HUDEP-2 (cell line): ENCODE data around the gene SSBP2.
"Not testable (repeated sequence)": the region's sequence is repeated elsewhere in the genome, so short reads cannot be mapped to it uniquely, and the experiment has no call there.

Experiments
- DNase-seq, 76 experiments: peaks; one replicate each; lab custom pipeline; 2025; ENCODE audit not compliant: unreplicated experiment in 76 of 76; lab: John Stamatoyannopoulos, UW

SSBP2 gene

DNA sequence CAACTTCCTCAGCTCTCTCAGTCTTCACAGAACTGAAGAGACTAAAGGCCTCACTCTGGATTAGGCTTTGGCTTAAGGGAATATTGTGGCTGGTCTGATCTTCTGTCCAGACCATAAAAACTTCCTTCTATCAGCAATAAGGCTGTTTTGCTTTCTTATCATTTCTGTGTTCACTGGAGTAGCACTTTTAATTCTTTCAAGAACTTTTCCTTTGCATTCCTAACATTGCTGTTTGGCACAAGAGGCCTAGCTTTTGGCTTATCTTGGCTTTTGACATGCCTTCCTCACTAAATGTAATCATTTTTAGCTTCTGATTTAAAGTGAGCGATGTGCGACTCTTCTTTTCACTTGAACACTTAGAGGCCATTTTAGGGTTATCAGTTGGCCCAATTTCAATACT, 268.3 kb downstream of the SSBP2 start:
- no peak for DNase-seq

DNA sequence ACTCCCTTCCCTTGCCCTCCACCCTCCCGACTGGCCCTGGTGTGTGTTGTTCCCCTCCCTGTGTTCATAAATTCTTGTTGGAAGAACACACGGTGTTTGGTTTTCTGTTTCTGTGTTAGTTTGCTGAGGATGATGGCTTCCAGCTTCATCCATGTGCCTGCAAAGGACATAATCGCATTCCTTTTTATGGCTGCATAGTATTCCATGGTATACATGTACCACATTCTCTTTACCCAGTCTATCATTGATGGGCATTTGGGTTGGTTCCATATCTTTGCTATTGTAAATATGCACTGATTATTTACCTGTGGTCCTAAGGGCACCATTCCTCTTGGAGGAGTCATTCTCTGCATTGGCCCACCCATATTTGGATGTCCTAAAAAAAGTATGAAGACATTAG, 277.5 kb downstream of the SSBP2 start:
- not testable (repeated sequence) for DNase-seq

DNA sequence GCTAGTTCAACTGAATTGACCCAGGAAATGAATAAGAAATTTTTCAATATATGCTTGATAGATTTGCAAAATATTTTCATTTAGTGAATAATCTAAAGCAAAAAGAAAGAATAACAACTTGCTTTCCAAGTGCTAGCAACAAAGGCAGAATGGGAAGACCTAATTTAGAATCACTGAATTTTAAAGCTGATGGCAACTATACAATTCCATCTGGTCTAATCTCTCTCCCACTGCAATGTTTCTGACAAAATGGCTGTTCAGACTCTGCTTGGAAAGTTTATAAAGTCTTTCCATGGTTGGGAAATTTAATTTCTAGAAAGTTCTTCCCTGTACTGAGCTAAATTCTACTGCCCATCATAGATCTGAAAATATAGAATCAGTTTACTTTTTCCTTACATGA, 281.2 kb downstream of the SSBP2 start:
- no peak for DNase-seq

DNA sequence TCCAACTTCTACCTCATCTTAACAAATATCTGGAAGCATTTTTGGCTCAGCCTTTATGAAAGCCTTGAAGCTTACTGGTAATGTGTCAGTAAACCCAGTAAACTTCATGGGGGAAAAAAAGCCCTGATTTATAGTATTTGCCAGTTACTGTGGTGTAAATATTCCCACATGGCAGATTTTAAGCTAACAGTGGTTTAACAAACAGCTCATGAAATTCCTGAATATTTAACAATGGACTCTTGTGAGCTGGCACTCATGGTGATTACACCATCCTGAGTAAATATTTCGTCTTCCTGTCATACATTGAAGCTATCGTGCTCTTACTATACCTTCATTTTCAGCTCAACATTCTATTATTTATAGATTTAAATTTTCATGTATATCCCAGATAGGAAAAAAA, 300.0 kb downstream of the SSBP2 start:
- DNase-seq = no peak

DNA sequence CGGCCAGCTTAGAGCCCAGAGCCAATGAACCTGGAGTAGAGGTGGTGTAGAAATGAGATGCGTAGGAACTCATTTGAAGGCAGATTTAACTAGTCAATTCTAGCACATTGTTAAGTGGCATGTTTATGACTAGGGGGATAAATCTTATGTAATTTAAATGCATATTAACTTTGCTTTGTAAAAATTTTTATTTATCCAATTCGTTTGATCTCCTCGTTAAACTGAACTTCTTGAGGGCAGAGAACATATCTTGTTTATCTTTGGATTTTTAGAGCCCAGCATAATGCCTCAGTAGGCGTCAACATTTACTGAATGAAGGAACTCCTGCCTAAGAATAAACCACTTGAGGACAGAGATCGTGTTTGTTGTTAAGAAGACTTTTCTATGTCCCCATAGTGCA, 315.9 kb downstream of the SSBP2 start:
- no peak for DNase-seq

DNA sequence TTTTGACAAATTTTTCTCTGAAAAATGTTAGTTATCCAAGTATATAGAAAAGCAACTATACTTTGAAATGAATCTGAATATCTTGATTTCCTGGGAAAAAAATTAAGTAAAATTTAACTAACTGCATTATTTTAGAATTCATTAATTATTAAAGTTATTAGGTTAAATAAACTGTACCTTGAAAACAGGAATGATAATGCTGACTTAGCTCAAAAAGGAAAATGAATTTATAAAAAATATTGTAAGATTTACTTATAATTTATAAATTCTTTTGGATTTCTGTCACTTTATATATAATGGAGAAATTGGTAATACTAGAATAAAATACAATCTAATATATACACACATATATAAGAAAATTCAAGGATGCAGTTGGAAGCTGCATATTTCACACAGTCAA, 320.9 kb downstream of the SSBP2 start:
- DNase-seq = no peak

DNA sequence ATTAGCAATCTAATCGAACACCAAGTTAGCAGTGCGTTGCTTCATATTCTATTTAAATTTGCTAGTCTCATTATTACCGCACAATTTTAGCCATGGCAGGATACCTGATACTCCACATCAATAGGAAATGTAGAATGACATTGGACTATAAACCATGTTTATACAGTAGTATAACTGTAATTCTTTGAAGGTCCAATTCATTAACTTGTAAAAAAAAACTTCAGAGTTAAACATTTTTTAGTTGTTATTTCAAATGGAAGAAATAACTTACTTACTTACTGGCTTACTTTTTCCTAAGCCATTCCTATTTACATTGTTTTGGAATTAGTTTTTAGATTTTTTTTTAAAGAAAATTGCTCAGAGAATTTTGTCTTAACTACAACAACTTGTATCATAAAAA, 321.5 kb downstream of the SSBP2 start:
- DNase-seq = no peak

DNA sequence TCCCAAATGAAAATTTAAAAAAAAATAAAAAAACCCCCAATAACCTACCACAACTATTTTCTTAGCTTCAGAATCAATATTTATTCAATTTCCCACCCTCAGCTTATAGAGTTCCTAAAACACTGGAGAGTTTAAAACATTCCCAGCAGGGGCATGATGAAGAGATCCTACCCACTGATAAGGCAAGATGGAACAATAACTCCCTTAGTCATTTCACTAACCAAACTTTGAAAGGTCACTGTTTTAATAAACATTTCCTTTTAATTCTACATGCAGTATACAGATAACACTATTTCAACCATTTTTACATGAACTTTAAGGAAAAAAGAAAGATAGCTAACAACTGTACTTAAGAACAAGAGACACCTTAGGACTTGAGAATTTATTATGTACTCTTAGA, 322.0 kb downstream of the SSBP2 start:
- no peak for DNase-seq

DNA sequence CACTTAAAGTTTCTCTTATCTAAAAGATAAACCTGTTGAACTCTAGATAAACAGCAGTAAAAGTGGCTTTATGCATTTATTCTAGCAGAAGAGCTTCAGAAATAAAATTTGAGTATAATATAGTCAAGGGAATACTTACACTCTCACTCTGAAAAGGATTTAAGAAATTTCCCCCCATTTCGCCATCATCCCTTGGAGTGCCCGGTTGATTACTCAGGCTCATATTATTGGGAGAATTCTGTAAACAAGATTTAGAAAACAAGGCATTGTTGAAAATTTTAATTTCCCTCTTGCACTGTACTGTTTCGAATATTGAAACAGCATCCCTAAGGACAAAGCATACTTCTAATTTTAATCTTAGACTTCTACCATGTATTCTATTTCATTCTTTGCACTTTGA, 322.5 kb downstream of the SSBP2 start:
- no peak for DNase-seq

DNA sequence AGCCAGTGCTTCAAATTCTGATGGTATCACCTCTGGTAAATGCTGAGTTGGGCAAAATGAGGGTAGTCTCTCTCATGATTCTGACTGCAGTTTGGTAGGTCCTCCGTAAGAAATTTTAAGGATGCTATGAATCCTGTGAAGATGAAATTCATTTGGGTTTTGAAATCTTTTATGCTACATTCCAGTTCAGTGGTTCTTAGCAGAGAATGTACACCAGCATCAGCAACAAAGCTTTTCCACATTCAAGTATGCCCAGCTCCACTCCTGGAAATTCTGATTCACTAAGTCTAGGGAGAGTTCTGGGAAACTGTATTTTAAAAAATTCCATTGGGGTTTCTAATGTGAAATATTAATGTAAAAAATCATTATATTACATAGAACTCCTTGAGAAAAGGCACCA, 323.3 kb downstream of the SSBP2 start:
- no peak for DNase-seq

DNA sequence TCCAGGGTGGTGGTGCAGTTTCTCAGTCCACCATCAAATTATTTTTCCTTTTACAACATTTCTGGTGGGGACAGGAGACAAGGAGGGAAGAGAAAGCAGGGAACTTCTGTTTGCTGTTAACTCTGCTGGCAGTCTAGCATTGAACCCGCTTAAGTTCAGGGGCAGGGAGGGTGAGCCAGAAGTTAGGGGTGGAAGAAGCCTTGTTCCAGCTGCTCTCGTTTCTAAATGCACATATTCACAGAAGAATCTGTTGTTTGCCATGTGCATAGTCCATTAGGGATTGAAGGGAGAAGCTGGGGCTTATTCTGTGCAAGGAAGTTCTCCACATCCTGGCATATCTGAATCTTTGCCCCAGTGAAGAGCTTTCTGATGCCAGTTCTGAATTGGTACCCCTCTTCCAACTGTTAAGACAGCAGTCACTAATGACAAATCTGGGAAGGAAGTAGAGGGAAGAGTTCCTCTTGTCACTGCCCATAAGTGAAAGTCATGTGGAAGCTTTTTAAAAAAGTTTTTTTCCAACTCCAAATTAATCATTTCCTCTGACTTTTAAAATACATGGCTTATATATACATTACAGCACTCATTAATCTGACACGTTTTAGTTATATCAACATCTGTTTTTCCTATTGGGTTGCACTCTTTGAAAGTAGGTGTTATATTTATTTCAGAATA, 324.4 kb downstream of the SSBP2 start:
- DNase-seq = no peak

DNA sequence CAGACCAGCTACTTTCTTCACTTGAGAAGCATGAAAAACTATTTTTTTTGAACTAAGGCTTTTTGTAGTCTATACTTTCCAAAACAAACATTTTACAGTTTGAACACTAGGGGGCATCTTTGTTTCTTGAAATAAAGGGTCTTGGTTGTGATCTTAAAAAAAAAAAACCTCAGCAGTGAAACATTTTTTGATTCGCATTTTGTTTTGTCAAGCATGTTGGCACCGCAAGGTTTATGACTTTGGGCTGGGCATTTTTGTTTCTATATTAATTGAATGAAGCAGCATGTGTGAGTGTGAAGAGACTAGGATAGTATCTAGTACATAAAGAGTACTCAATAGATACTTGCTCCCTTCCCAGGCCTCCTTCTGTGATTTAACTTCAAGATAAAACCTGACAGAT, 325.3 kb downstream of the SSBP2 start:
- peak in 18 of 76 experiments; percentile 1 to 40 (median 7) for DNase-seq

DNA sequence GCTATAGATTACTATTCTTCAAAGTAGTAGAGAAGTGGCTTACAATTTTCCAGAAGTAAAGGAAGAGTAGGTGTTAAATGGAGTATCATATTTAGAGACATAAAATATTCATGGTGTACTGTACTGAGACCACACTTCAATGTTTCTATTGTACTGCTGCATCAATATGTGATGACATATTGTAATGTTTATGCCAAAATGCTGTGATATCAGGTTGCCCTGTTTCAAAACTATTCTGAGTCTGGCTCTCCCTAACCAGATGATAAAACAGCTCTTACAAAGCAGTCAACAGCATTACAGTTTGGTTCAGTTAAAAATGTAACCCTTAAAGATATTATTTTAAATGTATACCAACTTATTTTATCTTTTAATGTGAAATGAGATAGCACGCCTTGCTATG, 326.2 kb downstream of the SSBP2 start:
- DNase-seq = no peak

DNA sequence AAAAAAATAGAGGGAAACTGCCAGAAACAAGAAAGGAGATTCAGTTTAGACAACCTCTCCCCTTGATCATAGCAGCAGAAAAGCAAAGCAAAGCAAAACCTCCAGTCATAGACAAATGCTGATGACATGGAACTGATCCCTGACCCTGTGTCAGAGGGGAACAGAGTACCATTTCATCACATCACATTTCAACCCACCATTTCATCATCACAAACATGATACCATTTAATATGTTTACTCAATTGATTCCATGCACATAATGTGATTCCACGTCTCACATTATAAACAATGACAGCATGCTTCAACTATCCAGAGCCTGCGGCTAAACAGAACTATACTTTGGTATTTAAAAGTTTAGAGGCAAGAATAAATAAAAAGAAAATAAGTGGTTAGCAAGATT, 328.2 kb downstream of the SSBP2 start:
- no peak for DNase-seq

DNA sequence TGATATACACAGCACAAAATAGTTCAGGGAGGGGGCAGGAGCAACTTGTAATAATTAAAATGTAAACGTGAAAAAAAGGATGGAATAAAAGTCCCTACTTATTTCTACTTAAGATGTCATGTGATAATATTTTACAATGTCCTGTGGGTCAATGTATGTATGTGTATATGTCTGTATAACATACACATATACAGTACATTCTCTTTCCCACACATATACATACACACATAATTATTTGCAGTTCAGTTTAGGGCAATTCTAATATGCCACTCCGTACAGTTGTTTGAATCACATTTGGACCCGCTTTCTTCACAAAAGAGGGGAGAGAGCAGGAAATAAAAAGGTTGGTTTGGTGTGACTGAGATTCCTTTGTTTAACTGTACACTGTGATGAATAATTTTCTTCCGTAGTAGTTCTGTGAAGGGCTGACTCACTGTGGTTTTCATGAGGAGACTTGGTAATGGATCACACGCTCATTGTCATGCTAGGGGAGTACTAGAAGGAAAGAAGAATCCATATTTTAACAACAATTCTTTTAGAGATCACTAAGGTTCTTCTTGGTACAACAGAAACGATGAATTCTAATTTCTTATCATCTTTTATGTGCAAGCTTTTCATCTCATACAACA, 330.7 kb downstream of the SSBP2 start:
- no peak for DNase-seq

DNA sequence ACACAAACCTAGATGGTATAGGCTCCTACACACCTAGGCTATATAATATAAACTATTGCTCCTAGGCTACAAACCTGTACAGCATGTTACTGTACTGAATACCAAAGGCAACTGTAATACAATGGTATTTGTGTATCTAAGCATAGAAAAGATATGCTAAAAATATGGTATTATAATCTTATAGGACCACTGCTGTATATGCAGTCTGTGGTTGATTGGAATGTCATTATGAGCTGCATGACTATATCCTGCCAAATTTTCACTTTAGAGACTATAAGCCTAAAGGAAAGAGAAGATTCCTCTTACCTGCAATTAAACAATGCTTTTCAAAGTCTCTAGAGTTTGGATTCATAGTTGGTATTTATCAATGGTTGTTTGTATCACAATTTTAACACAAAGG, 332.3 kb downstream of the SSBP2 start:
- no peak for DNase-seq

DNA sequence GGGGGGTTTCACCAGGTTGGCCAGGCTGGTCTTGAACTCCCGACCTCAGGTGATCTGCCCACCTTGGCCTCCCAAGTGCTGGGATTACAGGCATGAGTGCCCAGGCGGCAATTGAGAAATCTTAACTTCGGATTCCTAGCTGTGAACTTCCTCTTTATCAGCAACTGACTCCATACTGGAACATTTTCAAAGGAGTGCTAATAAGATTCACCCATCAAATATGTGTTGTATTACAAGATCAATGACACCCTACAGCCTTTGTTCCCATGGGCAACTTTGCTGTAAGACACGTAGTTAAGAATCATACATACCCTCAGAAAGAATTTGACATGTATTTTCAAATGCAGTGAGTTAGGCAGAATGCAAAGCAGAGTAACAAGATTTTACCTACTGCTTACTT, 333.8 kb downstream of the SSBP2 start:
- no peak for DNase-seq

DNA sequence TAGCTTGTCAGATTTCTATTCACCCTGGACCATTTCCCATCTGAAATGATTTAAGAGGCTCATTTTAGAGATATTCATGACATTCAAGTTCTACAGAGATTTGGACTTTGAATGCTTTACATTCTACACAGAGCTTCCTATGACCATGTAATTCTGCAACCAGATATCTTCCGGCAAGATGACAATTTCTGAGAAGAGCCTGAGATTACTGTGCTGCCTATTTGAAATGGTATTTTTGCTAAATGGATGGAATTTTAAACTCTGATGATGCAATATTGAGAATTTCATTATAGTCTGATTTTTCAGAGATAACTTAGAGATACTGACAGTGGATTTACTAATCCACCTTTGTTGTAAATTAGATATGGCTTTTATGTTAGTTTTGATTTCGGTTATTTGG, 341.0 kb downstream of the SSBP2 start:
- no peak for DNase-seq

DNA sequence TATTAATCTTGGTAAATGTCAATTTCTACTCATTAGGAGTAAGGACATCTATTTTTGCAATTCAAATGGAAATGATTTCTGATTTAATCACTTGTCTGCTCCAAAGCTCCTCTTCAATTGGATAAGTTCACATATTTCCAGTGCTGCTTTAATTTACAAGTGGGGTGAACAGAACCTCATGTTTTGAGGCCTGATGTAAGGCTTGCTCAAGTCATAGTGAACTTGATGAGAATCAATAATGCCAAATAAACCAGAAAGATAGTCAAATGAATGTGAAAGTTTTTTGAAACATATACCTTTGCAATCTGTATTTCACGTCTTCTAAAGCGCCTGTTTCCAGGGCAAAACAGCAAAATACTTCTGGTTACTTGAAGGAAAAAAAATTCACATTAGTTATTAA, 341.5 kb downstream of the SSBP2 start:
- no peak for DNase-seq

DNA sequence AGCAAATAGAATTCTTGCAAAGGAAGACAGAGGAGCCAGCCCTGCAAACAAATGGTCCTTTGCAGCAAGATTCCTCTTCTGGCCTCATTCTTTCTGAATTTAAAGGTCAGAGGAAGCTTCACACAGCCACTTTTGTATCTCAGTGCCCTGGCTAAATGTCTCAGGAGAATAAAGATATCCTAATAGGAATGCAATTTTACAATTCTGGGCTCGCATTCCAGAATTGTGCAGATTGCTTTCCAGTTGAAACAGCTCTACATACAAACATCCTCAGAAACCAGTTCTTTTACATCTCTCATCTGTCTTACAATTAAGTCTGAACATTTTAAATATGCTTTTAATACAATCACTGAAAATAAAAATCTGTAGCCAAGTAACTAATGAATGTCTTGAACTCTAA, 342.4 kb downstream of the SSBP2 start:
- no peak for DNase-seq

DNA sequence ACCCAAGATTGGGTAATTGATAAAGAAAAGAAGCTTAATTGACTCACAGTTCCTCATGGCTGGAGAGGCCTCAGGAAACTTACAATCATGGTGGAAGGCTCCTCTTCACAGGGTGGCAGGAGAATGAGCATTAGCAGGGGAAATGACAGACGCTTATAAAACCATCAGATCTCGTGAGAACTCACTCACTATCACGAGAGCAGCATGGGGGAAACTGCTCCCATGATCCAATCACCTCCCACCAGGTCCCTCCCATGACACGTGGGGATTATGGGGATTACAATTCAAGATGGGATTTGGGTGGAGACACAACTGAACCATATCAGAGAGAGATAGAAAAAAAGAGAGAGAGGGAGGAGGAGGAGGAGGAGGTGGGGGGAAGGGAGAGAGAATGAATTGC, 343.1 kb downstream of the SSBP2 start:
- not testable (repeated sequence) for DNase-seq

DNA sequence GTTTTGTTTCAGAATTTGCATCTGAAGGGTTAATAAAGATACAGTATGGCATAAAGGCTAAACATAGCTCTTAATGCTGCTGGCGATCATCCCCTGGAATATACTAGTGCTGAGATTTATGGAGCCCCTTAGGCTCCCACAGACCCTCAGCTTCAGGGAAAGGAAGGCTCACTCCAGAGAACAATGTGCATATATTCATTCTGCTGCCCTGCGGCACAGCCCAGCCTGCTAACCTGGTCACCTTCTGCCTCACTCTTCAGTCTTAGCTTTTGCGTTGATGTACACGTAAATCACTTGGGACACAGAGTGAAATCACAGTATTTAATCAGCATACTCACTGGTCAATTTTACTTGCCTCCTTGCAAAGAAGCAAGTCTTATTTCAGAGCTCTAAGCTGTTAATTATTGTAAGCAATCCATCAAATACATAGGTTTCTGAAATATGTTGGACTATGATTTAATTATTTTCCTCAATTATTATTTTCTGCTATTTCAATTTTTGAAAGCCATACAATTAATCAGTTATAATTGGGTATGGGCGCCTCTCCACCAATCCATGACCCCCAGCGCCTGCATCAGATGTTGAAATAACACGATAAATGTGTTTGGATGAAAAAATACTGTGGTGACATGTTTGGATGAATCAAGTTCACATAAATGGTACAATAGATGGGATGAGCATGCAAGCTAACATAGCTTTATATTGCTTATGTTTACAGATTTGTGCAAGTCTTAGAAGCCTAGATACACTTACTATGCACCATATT, 345.6 kb downstream of the SSBP2 start:
- no peak for DNase-seq
